Amygdala (tissue), 56 donors: ENCODE results near the gene CAMKMT.
A peak's percentile ranks its signal among the peaks of the same experiment; 100 is the strongest.

ENCODE experiments used
- DNase-seq, 56 donors: peaks; one replicate each; lab custom pipeline; 2025; lab: John Stamatoyannopoulos, UW

Gene CAMKMT

DNA sequence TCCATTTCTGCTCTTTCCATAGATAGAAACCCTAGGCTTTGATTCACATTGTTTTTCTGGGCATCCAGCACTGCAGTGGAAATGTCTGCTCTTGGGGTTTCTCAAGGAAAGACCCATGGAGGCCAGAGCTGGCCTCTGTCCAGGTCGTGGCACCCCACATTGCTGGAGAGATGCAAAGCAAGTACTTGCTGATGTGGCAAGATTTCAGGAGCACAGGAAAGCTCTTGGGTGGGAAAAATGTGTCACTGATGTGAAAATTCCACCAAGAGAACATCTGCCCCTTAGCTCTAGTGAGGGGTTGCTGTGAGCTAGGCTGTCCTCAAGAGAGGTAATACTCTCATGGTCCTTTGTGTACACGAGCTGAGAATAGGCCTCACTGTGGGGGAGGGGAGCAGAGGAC, 423.7 kb downstream of the CAMKMT start:
- DNase-seq, result no peak

DNA sequence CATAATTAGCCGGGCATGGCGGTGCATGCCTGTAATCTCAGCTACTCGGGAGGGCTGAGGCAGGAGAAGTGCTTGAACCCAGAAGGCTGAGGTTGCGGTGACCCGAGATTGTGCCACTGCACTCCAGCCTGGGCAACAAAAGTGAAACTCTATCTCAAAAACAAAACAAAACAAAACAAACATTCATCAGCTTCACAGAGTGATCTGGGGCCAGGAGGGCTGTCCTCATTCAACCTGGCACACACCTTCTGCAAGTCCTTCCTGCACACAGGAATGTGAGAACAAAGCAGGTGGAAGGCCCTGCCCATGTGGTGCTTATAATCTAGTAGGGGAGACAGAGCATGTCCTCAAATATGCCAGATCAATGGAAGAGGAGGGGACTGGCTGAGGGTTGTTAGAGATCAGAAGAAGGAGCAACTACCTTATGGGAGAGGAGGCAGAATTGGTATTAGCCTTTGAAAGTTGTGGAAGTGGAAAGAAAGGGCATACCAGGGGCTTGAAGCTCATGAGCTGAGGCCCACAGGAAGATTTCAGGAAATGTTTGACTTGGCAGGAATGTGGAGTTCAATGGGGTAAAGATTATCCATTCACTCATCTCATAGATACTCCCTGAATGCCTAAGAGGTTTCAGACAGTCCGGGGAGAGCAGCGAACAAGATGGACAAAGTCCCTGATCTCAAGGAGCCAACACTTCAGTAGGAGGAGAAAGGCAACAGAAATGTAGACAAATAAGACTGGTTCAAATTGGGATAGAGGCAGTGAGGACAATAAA, 424.5 kb downstream of the CAMKMT start:
- no peak for DNase-seq

DNA sequence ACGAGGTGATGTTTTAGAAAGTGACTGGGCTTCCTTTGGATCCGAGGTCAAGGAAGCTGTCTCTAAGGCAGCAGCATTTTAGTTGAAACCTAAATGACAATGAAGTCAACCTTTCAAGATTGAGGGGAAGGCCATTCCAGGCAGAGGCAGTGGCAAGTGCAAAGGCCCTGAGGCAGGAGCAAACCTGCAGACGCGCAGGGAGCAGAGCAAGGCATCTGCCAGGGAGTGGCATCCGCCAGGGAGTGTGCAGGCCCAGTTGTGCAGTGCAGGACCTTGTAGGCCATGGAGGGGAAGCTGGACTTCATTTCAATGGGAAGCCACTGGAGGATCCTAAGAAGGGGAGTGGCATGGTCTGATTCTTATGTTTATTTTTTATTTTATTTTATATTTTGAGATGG, 425.1 kb downstream of the CAMKMT start:
- no peak for DNase-seq

DNA sequence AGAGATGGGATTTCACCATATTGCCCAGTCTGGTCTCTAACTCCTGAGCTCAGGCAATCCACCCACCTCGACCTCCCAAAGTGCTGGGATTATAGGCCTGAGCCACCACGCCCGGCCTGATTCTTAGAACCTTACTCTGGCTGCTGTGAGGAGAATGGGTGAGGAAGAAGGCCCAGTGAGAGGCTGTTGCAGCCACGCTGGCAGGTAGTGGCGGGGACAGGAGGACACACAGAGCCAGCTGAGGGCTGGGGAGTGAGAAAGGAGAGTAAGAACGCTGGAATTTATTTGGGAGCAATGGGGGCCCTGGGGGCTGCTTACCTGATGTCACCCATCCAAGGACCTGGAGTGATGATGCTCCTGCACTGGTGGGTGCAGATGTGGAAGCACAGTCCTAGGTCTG, 425.9 kb downstream of the CAMKMT start:
- no peak for DNase-seq

DNA sequence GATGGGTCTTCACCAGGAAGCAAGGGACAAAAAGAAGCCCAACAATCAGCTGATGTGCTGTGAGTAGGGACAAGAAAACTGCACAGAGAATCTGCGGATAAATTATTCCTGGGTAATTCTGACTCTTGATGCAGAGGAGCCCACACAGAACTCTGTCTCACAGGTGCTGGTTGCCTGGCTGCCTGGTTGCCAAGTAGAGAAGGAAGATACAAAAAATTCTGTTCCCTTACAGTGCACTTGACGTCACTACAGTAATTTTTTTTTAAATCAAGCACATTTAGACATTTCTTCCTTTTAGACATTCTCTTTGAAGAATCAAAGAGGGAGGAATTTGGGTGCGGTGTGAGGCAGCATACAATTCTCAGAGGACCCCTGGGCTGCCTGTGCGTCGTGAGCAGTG, 427.7 kb downstream of the CAMKMT start:
- peak in 6 of 56 donors; percentile 3 to 38 (median 14) for DNase-seq

DNA sequence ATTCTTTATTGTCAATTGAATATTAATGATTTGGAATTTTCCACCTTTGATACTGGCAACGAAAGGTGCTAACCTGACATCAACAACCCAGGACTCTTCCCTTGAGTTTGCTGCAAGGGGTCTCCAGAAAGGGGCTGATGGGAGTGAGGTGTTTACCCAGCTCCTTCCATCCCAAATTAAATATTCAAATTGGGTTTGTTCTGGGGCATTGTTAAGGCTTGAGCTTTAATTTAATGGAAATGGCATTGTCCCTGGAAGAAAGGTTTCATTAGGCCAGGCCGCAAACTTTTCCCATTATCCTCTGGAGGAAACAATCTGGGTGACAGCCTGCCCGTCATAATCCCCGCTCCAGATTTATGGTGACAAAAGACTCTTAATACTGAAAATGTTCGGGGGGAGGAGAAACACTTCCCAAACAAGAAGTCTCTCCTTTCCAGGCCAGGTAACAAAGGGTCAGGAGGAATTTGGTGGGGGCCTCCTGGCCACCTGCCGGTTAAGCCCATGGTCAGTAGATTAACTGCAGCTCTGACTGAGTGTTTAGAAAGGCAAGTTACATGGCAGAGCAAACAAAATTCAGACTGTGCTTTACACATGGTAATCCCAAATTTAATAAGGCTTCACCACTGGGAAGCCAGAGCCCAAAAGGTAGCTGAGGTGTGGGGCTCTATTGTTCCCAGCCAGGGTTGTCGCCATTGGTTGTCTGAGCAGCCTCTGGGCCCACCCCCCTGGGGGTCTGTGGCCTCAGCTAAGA, 428.4 kb downstream of the CAMKMT start:
- no peak for DNase-seq

DNA sequence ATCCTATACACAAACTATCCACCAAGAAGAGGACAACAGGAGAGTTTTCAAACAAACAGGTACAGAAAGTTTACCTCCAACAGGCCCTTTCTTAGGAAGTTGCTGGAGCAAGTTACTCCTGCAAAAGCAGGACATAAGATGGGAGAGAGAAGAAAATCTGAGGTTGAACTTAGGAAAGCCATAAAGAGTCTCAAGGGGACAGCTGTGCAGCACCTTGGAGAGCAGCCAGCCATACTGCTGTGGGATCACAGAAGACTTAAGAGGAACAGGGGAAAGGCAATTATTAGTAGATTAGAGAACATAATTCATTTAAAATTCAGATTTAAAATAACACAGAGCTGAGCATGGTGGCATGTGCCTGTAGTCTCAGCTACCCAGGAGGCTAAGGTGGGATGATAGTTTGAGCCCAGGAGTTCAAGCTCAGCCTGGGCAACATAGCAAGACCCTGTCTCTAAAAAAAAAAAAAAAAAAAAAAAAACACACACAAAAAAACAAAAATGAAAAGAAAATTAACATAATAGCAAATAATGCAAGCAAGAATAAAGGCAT, 431.6 kb downstream of the CAMKMT start:
- no peak for DNase-seq

DNA sequence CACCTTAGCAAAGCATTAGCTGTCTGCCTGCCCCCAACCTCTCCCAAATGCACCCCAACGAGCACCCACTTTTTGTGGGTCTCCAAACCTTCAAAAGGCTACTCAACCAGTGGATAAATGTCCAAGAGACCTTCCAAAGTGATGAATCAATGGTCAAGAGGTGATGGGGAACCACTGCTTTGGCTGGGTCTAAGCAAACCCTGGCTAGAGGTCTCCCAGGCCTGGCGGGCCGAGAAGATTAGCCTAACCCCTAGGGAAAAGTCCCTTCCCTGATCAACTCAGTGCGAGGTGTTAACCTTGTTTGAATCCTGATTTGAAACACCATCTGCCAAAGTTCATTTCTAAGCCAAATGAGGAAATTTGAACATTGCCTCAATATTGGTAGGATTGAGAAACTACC, 435.0 kb downstream of the CAMKMT start:
- DNase-seq, result no peak

DNA sequence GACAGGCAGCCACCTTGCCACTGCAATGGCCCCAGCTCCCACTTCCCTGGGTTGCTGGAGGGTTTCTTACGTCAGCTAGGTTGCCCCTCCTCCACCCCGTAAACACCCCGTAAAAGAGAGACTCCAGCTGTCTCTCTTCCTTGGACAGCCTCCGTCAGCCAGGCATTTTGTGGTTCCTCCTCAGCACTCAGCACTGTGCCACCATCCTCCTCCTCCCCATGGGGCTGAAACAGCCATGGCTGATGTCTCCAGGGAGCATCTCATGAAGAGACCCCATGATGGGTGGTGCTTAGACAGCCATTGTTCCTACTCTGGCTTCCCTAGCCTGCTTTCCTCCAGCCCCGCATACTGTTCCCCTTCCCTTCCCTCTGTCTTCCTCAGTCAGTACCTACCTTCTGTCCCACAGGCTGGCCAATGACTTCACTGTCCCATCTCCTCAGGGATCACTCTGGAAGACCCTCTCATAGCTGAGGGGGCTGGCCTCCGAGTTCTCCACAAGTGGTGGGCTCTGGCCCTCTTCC, 436.5 kb downstream of the CAMKMT start:
- DNase-seq, result no peak

DNA sequence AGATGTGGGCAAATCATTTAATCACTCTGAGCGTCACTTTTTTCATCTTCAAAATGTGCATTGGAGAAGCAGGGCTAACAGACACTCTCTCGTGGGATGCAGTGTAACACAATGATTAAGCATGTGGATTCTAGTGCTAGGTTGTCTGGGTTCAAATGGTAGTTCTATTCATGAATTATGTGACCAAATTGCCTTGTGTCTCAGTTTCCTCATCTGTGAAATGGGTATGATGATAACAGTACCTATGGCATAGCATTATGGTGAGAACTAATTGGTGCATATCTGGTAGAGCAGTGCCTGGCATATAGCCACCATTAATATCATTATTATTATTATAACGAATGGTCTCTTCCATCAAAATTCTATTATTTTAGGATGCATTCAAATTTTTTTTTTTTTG, 437.4 kb downstream of the CAMKMT start:
- no peak for DNase-seq

DNA sequence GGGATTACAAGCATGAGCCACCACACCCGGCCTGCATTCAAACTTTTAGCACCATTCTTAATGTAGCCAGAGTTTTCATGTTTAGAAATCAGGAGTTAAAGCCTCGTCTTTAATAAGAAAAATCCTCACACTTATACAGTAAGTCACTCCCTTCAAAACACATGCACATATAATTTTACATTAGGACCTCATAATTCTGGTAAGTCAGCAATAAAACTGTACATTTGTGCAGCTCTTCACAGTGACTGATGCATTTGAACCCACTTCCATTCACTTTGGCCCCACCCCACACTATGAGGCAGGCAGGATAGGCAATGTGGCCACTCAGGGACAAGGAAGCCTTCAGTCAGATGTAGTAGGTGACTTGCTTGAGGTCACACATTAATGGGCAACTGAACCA, 438.0 kb downstream of the CAMKMT start:
- no peak for DNase-seq

DNA sequence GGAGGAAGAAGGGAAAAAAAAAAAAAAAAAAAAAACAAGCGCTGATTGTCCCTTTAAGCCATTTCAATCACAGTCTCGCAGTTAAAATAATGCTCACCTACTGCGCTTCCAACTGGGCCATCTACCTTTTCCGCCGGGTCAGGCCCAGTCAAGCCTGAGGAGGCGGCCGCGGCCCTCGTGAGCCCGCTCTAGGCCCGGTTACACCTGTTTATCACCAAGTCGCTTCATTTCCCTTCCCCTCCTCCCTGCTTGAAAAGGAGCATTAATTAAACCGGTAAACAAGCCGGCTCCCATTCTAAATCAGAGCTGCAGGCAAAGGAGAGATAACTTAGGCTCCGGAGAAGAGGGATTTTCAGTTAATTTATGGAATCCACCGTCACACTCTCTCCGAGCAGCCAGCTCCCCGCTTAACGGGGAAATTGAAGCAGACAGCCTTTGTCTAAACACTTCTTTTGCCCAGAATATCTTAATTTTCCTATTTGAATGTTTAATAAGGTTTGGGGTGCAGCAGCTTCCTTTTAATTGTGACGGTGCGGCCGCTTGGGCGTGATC, 439.6 kb downstream of the CAMKMT start:
- DNase-seq, result no peak

DNA sequence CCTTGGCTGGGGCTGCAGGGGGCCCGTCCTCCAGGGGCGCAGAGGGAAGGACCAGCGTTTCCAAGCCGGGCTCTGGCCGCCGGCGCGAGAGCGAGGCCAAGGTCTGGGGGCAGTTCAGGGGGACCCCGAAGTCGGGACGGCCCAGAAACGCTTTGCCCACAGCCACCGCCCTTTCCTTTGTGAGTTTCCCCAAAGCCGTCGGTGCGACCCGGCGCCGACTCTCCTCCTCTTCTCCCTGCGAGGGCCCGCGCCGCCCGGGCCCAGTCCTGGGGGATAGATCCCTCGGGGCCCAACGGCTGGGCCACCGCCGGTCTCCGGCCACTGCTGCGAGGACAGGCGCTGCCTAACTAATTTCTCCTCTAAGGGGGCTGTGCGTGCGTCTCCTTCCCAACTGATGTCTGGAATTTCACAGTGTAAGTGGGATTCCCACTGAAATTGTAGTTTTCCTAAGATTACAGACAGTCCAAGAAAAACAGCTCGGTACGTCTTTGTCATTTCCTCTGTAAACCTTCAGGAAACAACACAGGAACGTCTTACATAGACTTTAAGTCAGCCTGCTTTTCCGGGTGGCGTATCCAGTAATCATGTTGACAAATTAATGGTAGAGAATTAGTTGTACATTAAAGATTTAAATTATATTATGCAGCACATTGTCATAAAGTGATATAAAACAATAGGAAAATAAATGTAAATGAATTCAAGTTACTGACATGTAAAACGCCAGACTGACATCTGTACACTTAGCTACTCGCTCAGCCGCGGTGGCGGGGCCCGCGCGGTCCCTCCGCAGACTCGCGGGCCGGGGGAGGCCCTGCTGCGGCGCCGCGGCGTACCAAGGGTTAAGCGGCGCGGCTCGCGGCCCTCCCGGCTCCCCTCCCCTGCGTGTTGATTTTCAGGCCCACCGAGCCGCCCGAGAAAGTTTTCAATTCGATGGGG, 440.4 kb downstream of the CAMKMT start:
- no peak for DNase-seq

DNA sequence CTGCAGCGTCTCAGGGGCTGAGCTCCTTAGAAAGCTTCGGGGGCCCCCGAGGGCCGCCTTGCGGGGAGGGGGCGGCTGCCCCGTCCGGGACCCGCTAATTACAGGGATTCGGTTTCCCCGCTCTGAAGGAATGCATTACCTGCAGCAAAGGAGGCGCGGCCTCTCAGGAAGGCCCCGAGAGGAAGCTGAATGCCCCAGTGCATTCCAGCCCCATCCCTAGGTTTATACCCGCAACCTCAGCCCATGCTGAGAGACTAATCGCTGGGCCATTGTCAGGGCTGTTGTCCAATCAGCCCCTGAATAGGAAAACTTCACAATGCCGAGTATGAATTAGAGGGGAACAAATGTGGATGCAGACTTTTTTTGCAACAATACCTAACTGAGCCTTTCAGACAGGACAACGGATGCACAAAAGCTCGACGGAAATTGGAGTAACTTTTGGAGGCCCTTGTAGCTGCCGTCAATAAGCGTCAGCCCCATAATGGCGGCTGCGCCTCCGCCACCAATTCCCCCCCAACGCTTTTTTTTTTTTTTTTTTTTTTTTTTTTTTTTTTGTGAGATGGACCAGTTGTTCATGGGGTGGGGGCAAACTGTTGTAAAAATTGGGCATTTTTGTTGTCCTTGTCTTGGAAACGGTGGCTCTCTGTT, 441.2 kb downstream of the CAMKMT start:
- no peak for DNase-seq

DNA sequence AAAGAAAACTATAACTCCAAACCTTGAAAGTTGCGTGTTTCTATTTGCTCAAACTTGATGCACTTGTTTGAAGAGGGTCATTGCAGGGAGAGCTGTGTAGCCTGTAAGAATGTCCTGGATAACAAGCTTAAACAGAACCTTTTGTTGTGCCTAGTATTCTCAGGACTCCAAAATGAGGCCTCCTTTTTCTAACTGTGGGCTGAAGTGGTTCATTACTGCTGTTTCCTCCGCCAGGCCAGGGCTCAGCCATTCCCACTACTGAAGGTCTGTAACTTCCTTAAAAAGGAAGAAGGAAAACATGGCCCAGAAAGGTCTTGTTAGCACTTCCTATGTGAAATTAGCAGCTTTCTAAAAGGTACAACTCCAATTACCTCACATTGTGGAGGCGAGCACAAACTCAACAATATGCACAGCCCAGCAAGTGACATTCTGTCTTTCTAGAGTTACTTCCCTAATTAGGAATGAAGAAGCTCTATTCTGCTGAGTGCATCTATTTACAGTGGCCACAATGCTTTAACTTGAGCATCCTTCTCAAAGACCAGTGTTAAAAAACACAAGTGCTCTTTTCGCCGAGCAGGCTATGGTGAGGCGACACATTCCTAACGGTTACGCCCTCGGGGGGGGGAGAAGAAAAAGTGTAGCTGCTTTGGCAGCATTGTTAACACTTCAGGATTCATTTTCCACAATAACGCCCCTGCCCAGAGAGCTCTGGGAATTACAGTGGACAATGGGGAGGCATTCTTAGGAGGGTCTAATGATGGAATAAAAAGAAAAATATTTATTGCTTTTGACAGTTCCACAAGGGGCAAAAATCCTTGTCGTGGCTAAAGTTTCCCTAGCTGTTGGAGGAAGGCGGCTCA, 442.9 kb downstream of the CAMKMT start:
- no peak for DNase-seq

DNA sequence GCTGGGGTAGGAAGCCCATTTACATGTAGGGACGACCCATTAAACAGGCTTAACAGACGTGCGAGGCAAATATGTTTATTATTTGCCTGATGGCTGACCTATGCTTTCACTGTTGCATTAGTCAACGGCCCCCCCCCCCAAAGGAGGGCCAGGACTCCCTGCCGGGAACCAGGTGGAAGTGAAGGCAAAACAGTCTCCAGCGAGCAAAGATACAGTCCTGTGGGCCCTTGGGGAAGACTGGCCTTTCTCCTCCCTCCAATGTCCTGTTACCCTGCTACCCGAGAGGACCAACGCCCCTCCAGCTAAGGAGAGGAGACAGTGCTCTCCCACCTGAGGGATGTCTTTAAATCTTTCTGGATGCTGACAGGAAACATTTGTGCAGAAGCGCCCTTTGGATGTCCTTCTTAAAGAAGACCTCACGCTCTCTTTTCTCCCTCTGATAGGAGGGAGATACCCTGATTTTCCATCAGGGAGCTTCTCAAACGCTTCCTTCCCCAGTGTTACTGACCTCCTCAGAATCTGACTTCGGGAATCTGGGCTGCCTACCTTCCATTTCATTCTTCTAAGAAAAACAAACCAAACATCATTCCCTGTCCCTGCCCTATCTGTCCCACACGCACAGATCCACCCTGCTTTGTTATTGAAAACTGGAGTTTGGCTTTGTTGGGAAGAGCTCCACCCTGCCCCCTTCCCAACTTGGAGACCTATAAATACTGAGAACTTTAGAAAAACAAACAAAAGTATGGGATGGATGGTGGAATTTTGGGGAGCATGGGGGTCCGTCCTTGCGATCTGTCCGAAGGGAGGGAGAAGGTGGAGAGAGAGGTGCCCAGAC, 443.9 kb downstream of the CAMKMT start:
- no peak for DNase-seq

DNA sequence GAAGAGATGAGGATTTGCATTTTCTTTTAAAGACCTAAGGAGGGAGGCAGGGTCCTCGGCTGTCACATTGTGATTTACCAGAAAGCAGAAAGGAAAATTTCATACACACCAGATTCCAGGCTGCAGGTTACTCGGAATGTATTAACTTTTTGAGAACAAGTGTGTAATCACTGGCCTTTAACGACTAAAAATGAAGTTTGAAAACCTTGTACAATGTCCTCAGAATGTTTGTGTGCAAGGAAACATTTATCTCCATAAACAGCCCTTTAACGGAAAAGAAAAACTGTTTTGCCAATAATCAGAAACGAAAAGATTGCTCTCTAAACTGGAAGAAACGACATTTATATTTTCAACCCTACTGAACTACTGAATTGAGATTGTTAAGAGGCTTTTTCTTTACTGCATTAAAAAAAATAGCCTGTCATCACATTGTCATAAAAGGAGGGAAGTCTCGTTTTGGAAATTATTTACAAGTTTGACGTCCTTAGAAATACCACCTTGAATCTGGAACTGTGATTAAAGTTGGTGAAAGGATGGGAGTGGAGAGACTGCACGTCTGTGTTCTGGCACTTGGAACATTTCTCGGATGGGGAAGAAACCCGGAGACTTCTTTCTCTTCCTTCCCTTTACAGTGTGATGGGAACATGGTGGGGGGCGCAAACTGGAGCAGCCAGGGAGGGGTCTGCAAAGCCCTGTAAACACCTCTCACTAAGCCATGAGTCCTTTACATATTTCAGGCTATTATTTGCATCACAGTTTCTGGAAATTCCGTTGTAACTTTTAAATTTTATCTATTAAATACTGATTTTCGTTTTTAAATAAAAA, 445.7 kb downstream of the CAMKMT start:
- DNase-seq, result no peak
